Omental fat pad (tissue), 4 donors: Measurements from ENCODE around the gene UBE3C. TPM values are rescaled to one million over a fixed set of nuclear protein-coding genes. Genes with fewer than 3 reads are reported as not detected.
"Not testable (repeated sequence)": the region's sequence is repeated elsewhere in the genome, so short reads cannot be mapped to it uniquely, and the experiment has no call there.

Experiments
- ATAC-seq: fragments of 150-250 bp; one replicate; pipeline ENCODE4 v1.9.1; 2016; ENCODE audit warnings: mild to moderate bottlenecking, moderate library complexity; ENCODE audit not compliant: low FRiP score
- DNase-seq: peaks from one replicate; pipeline ENCODE4 v3.0.0-alpha.2; 2019; ENCODE audit warnings: low spot score
- CTCF ChIP-seq, 3 donors: fragments of 450-650 bp; IDR thresholded peaks; one replicate each; pipeline ENCODE4 v1.5.1; 2016 to 2017; ENCODE audit warnings: antibody characterized with exemption in 3 of 3, mild to moderate bottlenecking in 3 of 3, moderate library complexity in 2 of 3
- total RNA-seq, 4 donors: library from RNA; depleted of rRNA; stranded (reverse); fragments of >200 nt; gene quantifications; one replicate each; pipeline ENCODE4 v1.1.0, GENCODE V29; 2016

Gene UBE3C
- total RNA-seq, result 100 to 1,000 TPM in 1 of 4 donors, 10 to 100 TPM in 3; 65.9 to 104 (median 78.3) TPM

DNA sequence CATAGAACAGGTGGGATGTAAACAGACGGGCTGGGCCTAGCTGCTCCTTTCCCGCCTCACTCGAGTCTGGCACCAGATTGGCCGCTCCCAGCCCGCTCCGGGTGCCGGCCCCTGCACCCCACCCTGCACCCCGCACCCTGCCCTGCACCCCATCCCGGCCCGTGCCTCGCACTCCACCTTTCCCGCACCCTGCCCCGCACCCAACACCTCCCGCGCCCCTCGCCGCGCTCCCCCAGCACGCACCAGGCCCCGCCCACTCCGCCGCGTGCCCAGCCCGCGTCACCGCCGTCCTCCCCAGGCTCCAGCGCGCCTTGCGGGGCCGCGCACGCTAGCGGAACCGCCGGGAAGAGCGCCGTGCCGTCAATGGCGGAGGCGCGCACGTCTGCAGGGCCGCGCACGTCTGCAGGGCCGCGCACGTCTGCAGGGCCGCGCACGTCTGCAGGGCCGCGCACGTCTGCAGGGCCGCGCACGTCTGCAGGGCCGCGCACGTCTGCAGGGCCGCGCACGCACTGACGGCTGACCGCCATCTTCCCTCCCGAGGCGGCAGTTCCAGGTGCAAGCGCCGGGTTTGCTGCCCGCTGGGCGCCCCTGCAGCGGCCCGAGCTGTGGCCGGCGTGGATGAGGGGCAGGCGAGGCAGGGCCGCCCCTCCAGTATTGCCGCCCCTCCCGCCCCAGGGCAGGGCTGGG is at the start of gene UBE3C:
UBE3C (plus strand) TSS at position 503 of the 687 bp plus-strand sequence. CDS start 347 bp downstream, outside the sequence.
- peak; percentile 54 for DNase-seq
- peak; percentile 94 for ATAC-seq
- TF ChIP-seq CTCF (IDR thresholded peaks at IDR 0.05), result no peak

- DNase-seq (no peak), ATAC-seq (no peak)
- TF ChIP-seq CTCF (IDR thresholded peaks at IDR 0.05), result no peak
Observed at GRCh38 chr7:157089100-157089610, 49.6 kb upstream of the UBE3C start.

DNA sequence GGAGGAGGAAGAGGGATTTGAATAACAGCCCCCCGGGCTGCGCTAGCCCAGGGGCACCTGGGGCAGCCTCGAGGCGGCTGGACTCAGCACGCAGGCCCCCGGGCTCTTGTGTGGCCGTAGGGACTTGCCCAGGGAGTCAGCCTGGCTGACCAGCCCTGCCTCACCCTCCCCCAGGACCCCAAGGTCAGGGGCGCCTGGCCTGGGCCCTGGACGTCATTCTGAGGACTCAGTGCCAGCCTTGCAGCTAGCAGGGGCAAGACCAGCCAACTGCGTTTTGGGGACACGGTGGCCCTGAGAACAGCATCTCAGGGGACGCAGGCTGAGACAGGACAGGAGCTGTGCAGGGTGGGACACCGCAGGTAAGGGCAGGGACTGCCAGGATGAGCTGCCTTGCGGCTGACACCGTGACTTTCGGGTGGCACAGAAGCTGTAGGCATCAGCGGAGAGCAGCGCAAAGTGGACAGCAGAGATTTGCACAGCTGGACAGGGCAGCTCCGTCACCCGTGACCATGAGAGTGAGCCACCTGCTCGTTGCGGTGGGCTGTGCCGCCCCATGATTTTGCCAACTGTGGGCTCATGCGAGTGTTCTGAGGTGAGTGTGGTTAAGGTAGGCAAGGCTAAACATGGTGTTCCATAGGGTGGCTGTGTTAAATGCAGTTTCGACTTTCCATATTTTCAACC is 48.1 kb upstream of the UBE3C start:
- DNase-seq (no peak), ATAC-seq (no peak)
- no peak for TF ChIP-seq CTCF (IDR thresholded peaks at IDR 0.05)

GRCh38 chr7:157096286-157097055 is 42.3 kb upstream of the UBE3C start:
- DNase-seq (no peak), ATAC-seq (no peak)

GRCh38 chr7:157097056-157097329 is 41.7 kb upstream of the UBE3C start:
- DNase-seq (no peak), ATAC-seq (no peak)
- TF ChIP-seq CTCF (IDR thresholded peaks at IDR 0.05), result no peak

More at GRCh38 chr7:157096286-157097055, 42.3 kb upstream of the UBE3C start:
- no peak for TF ChIP-seq CTCF (IDR thresholded peaks at IDR 0.05)

DNA sequence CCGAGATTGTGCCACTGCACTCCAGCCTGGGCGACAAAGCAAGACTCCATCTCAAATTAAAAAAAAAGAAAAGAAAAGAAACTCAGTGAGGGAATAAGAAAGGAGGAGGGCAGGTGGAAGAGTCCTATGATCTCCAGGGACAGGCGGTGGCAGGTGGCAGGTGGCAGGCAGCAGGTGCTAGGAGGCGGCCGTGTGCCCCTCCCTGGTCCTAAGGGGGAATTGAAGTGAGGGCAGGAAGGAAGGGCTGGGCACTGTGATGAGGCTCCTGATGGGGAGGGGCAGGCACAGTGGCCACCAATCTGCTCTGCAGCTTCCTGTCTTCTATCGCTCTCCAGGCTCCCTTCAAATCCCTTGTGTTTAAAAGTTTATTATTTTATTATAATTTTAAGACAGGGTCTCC is 41.2 kb upstream of the UBE3C start:
- ATAC-seq (no peak), DNase-seq (no peak)
- TF ChIP-seq CTCF (IDR thresholded peaks at IDR 0.05), result no peak

GRCh38 chr7:157100005-157100404 is 38.7 kb upstream of the UBE3C start:
- ATAC-seq, DNase-seq: not testable (repeated sequence)

DNA sequence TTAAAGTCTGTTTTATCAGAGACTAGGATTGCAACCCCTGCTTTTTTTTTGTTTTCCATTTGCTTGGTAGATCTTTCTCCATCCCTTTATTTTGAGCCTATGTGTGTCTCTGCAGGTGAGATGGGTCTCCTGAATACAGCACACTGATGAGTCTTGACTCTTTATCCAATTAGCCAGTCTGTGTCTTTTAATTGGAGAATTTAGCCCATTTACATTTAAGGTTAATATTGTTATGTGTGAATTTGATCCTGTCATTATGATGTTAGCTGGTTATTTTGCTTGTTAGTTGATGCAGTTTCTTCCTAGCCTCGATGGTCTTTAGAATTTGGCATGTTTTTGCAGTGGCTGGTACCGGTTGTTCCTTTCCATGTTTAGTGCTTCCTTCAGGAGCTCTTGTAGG is 35.1 kb upstream of the UBE3C start:
- not testable (repeated sequence) for ATAC-seq, DNase-seq
